Neural progenitor cell (in vitro differentiated cells): ENCODE results near the gene BLTP2. TPM values are rescaled to one million over a fixed set of nuclear protein-coding genes. Genes with fewer than 3 reads are reported as not detected.

Experiments
- DNase-seq: peaks from one replicate; pipeline ENCODE4 v3.0.0-alpha.2; 2016; ENCODE audit warnings: low spot score
- H2AFZ ChIP-seq: fragments of 200-600 bp; sonication (generic); replicated peaks from 2 replicates; pipeline ENCODE4 v1.6.1; 2016; ENCODE audit warnings: antibody characterized with exemption
- H3F3A ChIP-seq: fragments of 200-600 bp; sonication (generic); 2 replicates; pipeline ENCODE4 v1.6.1; 2016; ENCODE audit warnings: antibody characterized with exemption, low read depth
- H3K27ac ChIP-seq: fragments of 200-600 bp; sonication (generic); 2 replicates; pipeline ENCODE4 v1.5.1; 2016; ENCODE audit warnings: mild to moderate bottlenecking
- H3K27me3 ChIP-seq: fragments of 200-600 bp; sonication (generic); 2 replicates; pipeline ENCODE4 v1.6.1; 2016; ENCODE audit warnings: mild to moderate bottlenecking, moderate library complexity
- H3K36me3 ChIP-seq: fragments of 200-600 bp; sonication (generic); 2 replicates; pipeline ENCODE4 v1.5.1; 2016
- H3K4me1 ChIP-seq: fragments of 200-600 bp; sonication (generic); 2 replicates; pipeline ENCODE4 v1.6.1; 2016; ENCODE audit warnings: mixed run types
- H3K4me2 ChIP-seq: fragments of 200-600 bp; sonication (generic); 2 replicates; pipeline ENCODE4 v1.6.1; 2016
- H3K4me3 ChIP-seq: fragments of 200-600 bp; sonication (generic); 2 replicates; pipeline ENCODE4 v1.5.1; 2016
- H3K79me2 ChIP-seq: fragments of 200-600 bp; sonication (generic); 2 replicates; pipeline ENCODE4 v1.6.1; 2016; ENCODE audit warnings: low read depth
- H3K9ac ChIP-seq: fragments of 200-600 bp; sonication (generic); 2 replicates; pipeline ENCODE4 v1.6.1; 2016
- H3K9me3 ChIP-seq: fragments of 200-600 bp; sonication (generic); 2 replicates; pipeline ENCODE4 v1.5.1; 2016; ENCODE audit warnings: low read depth
- H4K20me1 ChIP-seq: fragments of 200-600 bp; sonication (generic); 2 replicates; pipeline ENCODE4 v1.6.1; 2016; ENCODE audit warnings: low read depth
- H3K27ac Mint-ChIP-seq: 3 replicates; pipeline ENCODE4 v1.8.0; 2021; ENCODE audit warnings: mixed read lengths
- H3K27me3 Mint-ChIP-seq: 2 replicates; pipeline ENCODE4 v1.8.0; 2022; ENCODE audit warnings: low read depth, mild to moderate bottlenecking, inconsistent platforms, moderate library complexity, mixed read lengths; ENCODE audit not compliant: insufficient read depth
- H3K36me3 Mint-ChIP-seq: 3 replicates; pipeline ENCODE4 v1.8.0; 2021; ENCODE audit warnings: mixed read lengths
- H3K4me1 Mint-ChIP-seq: 3 replicates; pipeline ENCODE4 v1.8.0; 2021; ENCODE audit warnings: mixed read lengths
- H3K4me3 Mint-ChIP-seq: 3 replicates; pipeline ENCODE4 v1.8.0; 2021; ENCODE audit warnings: mild to moderate bottlenecking, moderate library complexity, mixed read lengths
- H3K9me3 Mint-ChIP-seq: 3 replicates; pipeline ENCODE4 v1.8.0; 2020; ENCODE audit warnings: mixed read lengths
- CTCF ChIP-seq: fragments of 200-600 bp; sonication (generic); IDR thresholded peaks from 2 replicates; pipeline ENCODE4 v1.5.1; 2017; ENCODE audit warnings: antibody characterized with exemption, mild to moderate bottlenecking
- EZH2 ChIP-seq: fragments of 200-600 bp; sonication (generic); IDR thresholded peaks from 2 replicates; pipeline ENCODE4 v1.6.1; 2017; ENCODE audit warnings: antibody characterized with exemption, mild to moderate bottlenecking, moderate library complexity
- EZH2phosphoT487 ChIP-seq: fragments of 200-600 bp; sonication (generic); IDR thresholded peaks from 2 replicates; pipeline ENCODE4 v1.6.1; 2017; ENCODE audit warnings: antibody characterized with exemption
- total RNA-seq: library from RNA; depleted of rRNA; stranded (reverse); fragments of >200 nt; gene quantifications from 2 replicates; pipeline ENCODE4 v1.2.3, GENCODE V29; 2015; ENCODE audit warnings: low replicate concordance

Gene BLTP2
- total RNA-seq, 1 donor from 2014 or later = 130 TPM

- Mint-ChIP-seq H3K9me3 (no peaks in the 10 kb centered on the region), H3K4me3 (peak overlapping the region; percentile 74), H3K36me3 (peaks cover 9% of the 10 kb centered on the region), H3K27me3 (peaks cover 6% of the 10 kb centered on the region), H3K27ac (no peak overlapping the region), H3K4me1 (peaks cover 25% of the 10 kb centered on the region)
- H3F3A ChIP-seq = peaks cover 33% of the 10 kb centered on the region
- peaks cover 20% of the 10 kb centered on the region for H4K20me1 ChIP-seq
- no peak overlapping the region for H3K4me3 ChIP-seq
- DNase-seq = no peak
- peaks cover 7% of the 10 kb centered on the region for H3K36me3 ChIP-seq
- H3K4me1 ChIP-seq = peaks cover 6% of the 10 kb centered on the region
- no peak for TF ChIP-seq CTCF
- no peak for TF ChIP-seq EZH2
- no peak for TF ChIP-seq EZH2phosphoT487
- no peaks in the 10 kb centered on the region for H3K27me3 ChIP-seq
- peaks cover 35% of the 10 kb centered on the region for H3K79me2 ChIP-seq
- H3K9me3 ChIP-seq = no peaks in the 10 kb centered on the region
- no peak overlapping the region for H3K9ac ChIP-seq
- no peak overlapping the region for H3K27ac ChIP-seq
- H2AFZ ChIP-seq = no peak overlapping the region
- peak overlapping the region; percentile 96 for H3K4me2 ChIP-seq
Observed at GRCh38 chr17:28646039-28646754, 1.2 kb upstream of the BLTP2 start.

DNA sequence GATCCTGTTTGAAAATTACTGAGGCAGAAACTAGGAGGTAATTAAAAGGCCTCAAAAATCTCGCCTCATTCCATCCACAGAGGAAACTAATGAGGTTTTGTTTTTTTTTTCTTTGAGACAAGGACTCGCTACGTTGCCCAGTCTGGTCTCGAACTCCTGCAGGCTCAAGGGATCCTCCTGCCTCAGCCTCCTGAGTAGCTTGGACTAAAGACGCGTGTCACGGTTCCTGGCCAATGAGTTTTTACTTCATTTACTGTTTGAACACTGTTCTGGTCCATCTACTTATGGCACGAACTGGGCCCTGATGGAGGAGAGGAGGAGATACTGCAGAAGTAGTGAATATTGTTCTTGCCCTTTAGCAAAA, 600 bp upstream of the BLTP2 start:
- Mint-ChIP-seq H3K27me3 (peaks cover 6% of the 10 kb centered on the region), H3K4me3 (peak overlapping the region; percentile 74), H3K4me1 (peaks cover 25% of the 10 kb centered on the region), H3K36me3 (peaks cover 10% of the 10 kb centered on the region), H3K27ac (no peak overlapping the region), H3K9me3 (no peaks in the 10 kb centered on the region)
- Histone ChIP-seq H3K79me2 (peaks cover 39% of the 10 kb centered on the region), H3F3A (peaks cover 33% of the 10 kb centered on the region), H3K9me3 (no peaks in the 10 kb centered on the region), H4K20me1 (peaks cover 22% of the 10 kb centered on the region), H3K4me3 (peak overlapping the region; percentile 85), H3K4me2 (peak overlapping the region; percentile 96), H3K9ac (no peak overlapping the region), H3K36me3 (peaks cover 12% of the 10 kb centered on the region), H3K27ac (no peak overlapping the region), H3K27me3 (no peaks in the 10 kb centered on the region), H2AFZ (peak overlapping the region; percentile 77), H3K4me1 (peaks cover 6% of the 10 kb centered on the region)
- TF ChIP-seq CTCF (no peak), EZH2phosphoT487 (no peak), EZH2 (no peak)
- DNase-seq = no peak

DNA sequence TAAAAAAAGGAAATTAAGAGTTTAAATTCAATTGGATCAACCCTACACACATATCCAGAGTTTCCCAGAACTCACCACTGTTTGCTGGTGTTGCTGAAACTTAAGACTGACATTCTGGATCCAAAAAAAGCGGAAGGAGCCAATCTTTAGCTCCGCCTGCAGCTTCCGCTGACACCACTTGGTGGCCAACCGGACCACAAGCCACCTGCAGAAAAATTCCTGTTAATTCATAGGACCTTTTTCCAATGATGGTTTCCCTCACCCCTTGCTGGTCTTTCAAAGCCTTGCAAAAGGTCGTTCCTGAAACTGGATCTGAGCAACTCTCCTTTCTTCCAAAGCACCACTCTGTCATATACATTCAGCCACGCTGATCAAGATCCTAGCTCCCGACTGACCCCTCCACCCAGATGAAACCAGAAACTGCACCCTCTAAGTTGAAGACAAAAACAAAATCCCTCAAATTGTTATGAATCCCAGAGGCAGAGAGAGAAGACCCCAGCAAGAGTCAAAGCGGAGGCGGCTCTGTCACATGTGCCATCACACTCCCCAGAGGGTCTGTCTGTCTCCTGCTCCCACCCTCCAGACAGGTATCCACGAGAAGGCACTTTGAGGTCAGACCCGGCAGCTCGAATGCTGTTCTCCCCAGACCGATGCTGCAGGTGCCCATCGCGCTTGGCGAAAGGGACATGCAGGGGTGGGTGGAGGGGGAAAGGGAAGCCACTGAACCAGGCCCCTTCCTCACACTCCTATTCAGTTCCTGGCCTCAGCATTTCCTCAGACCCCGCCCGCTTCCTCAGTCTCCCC, 773 bp downstream of the BLTP2 start:
- peaks cover 28% of the 10 kb centered on the region for H4K20me1 ChIP-seq

More for the DNA sequence above, 773 bp downstream of the BLTP2 start:
- Mint-ChIP-seq H3K9me3 (no peaks in the 10 kb centered on the region), H3K4me1 (peaks cover 25% of the 10 kb centered on the region), H3K27me3 (peaks cover 6% of the 10 kb centered on the region), H3K4me3 (peak overlapping the region; percentile 94), H3K27ac (peak overlapping the region; percentile 48), H3K36me3 (peaks cover 20% of the 10 kb centered on the region)
- H3K4me2 ChIP-seq = peak overlapping the region; percentile 96
- peak overlapping the region; percentile 80 for H2AFZ ChIP-seq
- H3K27ac ChIP-seq = no peak overlapping the region
- peak overlapping the region; percentile 85 for H3K4me3 ChIP-seq
- H3K36me3 ChIP-seq = peaks cover 12% of the 10 kb centered on the region
- H3K79me2 ChIP-seq = peaks cover 39% of the 10 kb centered on the region
- H3K27me3 ChIP-seq = no peaks in the 10 kb centered on the region
- DNase-seq = peak; percentile 76
- H3K9me3 ChIP-seq = no peaks in the 10 kb centered on the region
- peaks cover 33% of the 10 kb centered on the region for H3F3A ChIP-seq
- peaks cover 6% of the 10 kb centered on the region for H3K4me1 ChIP-seq
- TF ChIP-seq EZH2phosphoT487 (no peak), CTCF (peak; percentile 60), EZH2 (no peak)
- peak overlapping the region; percentile 68 for H3K9ac ChIP-seq
